Activated CD8-positive, alpha-beta memory T cell treated with anti-CD3 and anti-CD28 coated beads, Interleukin-2, amount 50 U/mL, for 4 hours (primary cell): ENCODE data around the gene GTF3C5.
"Not testable (repeated sequence)": the region's sequence is repeated elsewhere in the genome, so short reads cannot be mapped to it uniquely, and the experiment has no call there.

Experiments used
- DNase-seq: peaks from one replicate; pipeline ENCODE4 v3.0.0-alpha.2; 2020

Gene GTF3C5

DNA sequence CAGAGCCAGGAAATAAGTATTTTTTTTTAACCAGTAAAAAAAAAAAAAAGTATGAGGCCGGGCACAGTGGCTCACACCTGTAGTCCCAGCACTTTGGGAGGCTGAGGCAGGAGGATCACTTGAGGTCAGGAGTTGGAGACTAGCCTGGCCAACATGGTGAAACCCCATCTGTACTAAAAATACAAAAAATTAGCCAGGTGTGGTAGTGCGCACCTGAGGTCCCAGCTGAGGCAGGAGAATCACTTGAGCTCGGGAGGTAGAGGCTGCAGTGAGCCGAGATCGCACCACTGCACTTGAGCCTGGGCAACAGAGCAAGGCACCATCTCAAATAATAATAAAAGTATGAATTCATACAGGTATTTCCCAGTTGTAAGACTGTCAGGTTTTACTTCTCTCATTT lies 41.4 kb downstream of the GTF3C5 start:
- DNase-seq = not testable (repeated sequence)

DNA sequence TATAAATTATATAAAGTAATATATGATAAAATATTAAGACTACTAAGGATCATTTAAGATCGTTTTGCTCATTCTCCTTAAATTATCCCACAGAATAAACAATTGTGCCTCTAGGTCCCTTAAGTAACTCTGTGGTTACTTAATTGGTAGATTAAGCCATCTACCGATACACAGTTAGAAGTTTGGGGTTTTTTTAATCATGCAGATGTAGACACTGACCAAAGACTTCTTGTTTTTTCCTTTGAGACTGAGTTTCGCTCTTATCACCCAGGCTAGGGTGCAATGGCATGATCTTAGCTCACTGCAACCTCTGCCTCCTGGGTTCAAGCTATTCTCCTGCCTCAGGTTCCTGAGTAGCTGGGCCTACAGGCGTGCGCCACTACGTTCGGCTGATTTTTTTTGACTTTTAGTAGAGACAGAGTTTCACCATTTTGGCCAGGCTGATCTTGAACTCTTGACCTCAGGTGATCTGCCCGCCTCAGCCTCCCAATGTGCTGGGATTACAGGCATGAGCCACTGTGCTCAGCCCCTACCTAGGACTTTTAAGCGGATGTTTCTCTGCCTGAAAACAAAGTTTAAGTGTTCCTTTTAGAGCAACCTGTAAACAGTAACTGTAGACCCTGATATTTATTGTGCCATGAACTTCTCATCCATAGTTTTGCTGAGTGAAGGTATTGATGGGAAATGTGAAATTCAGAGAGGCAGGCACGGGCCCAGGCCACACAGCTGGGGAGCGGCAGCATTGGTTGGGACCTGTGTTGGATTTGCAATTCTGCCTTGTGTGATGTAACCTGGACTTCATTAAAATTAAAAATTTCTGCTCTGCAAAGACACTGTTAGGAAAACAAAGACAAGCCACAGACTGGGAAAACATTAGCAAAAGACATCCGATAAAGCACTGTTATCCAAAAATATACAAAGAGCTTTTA lies 42.6 kb downstream of the GTF3C5 start:
- no peak for DNase-seq

- DNase-seq = no peak
Measured at GRCh38 chr9:133074111-133074651, 43.4 kb downstream of the GTF3C5 start.

GRCh38 chr9:133075925-133076630 lies 45.3 kb downstream of the GTF3C5 start:
- no peak for DNase-seq

- no peak for DNase-seq
Measured at GRCh38 chr9:133076691-133077090, 45.9 kb downstream of the GTF3C5 start.

DNA sequence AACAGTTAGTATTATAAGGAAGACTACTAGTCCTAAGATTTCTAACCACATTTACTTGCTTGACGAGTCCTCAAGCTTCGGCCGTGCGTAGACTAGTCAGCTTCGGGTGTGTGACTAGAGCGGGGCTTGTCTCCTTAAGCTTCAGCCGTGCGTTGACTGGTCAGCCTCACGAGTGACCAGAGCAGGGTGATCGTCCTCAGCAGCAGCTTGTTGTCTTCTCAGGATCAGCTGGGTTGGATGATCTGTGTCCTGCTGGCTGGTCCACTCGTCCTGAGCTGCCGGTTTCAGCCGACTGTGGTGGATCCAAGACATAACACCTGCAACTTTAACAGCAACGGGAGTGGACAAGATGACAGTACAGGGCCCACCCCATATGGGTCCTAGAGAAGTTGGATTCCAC lies 47.7 kb downstream of the GTF3C5 start:
- no peak for DNase-seq

DNA sequence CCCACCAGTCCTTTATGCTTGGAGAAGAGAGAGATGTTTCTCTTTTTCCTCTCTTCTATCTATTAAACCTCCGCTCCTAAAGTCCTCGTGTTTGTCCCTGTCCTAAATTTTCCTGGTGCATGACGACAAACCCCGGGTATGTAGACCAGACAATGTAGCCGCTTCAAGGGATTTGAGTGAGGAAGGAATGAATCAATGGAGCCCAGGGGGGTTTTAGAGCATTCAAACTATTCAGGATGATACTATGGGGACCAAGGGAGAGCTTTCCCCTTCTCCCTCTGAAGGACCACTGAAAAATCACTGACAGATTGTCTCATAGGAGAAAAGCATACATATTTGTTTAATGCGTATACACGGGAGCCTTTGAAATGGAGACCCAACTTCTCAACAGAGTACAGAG lies 49.4 kb downstream of the GTF3C5 start:
- no peak for DNase-seq

- not testable (repeated sequence) for DNase-seq
Measured at GRCh38 chr9:133080786-133081779, 50.3 kb downstream of the GTF3C5 start.

DNA sequence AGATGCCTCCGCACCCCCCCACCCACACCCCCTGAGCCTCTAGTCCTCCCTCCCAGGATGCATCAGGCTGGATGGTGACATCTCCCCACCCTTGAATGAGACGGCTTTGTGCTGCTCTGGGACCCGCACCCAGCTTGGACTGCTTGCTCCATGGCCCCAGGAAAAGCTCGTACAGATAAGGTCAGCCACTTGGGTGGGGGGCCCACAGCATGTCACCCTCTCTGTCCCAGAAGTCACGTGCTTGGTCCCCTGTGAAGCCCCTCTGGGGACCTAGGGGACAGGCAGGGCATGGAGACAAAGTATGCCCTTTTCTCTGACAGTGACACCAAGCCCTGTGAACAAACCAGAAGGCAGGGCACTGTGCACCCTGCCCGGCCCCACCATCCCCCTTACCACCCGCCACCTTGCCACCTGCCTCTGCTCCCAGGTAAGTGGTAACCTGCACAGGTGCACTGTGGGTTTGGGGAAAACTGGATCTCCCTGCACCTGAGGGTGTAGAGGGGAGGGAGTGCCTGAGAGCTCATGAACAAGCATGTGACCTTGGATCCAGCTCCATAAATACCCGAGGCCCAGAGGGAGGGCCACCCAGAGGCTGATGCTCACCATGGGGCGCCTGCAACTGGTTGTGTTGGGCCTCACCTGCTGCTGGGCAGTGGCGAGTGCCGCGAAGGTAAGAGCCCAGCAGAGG lies 51.3 kb downstream of the GTF3C5 start:
- DNase-seq = not testable (repeated sequence)

DNA sequence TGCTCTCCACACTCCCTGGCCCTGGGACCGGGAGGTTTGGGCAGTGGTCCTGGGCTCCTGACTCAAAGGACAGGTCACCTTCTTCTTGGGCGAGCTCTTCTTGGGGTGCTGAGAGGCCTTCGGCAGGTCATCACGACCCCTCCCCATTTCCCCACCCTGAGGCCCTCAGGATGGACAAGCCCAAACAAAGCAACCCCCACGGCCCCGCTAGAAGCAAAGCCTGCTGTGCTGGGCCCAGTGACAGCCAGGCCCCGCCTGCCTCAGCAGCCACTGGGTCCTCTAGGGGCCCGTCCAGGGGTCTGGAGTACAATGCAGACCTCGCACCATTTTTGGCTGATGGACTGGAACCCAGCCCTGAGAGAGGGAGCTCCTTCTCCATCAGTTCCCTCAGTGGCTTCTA lies 52.9 kb downstream of the GTF3C5 start:
- DNase-seq = not testable (repeated sequence)

DNA sequence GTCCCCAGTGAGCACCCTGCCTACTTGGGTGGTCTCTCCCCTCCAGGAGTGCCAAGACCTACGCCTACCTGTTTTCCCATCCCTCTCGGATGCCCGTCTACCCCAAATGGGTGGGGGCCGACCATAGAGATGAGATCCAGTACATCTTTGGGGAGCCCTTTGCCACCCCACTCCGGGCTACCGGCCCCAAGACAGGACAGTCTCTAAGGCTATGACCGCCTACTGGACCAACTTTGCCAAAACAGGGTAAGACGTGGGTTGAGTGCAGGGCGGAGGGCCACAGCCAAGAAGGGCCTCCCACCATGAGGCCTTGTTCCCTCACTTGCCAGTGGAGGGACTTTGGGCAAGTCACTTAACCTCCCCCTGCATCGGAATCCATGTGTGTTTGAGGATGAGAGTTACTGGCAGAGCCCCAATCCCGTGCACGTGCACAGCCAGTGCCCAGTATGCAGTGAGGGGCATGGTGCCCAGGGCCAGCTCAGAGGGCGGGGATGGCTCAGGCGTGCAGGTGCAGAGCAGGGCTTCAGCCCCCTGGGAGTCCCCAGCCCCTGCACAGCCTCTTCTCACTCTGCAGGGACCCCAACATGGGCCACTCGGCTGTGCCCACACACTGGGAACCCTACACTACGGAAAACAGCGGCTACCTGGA lies 55.5 kb downstream of the GTF3C5 start:
- not testable (repeated sequence) for DNase-seq

- DNase-seq = no peak
Measured at GRCh38 chr9:133086894-133087293, 56.1 kb downstream of the GTF3C5 start.

DNA sequence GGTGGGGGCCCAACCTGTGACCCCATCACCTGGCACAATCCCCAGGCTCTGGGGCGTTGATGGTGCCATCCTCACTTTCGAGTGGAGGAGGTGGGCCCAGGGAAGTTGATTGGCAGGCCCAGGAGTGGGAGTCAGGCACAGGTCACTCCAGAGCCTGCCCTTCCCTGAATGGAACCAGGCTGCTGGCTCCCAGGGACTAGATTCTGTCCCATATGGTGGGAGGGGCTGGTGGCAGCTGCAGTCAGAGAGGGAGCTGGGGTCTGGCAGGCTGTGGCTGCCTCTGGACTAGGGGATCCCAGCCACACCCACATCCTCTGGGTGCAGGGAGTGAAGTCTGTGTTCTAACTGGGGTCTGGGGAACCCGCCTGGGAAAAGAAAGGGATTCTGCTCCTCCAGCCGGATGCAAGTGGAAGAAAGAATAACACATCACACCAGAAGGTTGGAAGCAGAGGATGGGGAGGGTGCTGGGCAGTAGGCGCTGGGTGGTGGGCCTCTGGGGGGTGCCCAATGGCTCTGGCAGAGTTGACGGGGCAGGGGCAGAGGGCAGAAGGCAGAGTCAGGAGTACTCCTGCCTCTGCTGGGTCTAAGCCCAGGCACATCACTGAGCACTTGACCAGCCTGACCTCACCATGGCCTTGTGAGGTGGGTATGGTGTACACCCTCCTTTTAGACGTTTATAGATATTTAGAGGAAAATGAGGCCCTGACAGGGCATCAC lies 56.8 kb downstream of the GTF3C5 start:
- DNase-seq = no peak

DNA sequence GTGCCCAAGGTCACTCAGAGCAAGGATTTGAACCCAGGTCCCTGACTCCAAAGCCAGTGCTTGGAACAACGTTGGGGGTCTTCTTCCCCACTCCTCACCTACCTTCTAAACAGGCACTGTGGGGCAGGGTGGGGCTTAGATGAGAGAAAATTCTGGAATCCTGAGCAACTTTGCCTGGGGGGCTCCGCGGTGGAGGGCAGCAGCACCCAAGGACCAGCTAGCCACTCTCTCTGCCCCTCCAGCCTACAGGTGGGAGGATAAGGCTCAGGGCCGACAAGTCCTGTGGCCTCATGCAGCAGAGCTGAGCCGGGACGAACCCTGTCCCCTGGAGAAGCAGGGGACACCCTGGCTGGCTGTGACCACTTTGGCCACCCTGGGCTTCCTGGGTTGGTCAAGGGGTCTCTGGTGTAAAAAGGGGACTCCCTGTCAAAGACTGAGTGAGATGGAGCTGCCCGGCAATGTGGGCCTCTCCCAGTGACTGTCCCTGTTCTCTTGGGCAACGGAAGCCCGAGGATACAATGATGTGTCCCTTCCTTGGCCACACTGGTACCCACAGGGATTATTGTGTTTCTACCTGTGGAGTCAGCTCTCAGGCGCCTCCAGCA lies 57.5 kb downstream of the GTF3C5 start:
- DNase-seq = no peak

DNA sequence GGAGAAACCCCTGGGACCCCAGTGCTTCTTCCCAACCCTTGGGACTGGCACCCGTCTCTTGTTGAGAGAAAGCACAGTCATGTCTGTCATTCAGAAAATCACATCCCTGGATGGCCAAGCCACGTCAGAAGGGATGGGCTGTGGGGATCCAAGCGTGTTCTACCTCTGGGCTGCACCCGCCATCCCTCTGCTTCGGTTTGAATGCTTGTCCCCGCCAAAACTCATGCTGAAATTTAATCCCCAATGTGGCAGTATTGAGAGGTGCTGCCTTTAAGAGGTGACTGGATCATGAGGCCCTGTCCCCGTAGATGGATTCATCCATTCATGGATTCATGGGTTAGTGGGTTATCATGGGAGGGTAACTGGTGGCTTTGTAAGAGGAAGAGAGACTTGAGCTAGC lies 58.0 kb downstream of the GTF3C5 start:
- DNase-seq = no peak

DNA sequence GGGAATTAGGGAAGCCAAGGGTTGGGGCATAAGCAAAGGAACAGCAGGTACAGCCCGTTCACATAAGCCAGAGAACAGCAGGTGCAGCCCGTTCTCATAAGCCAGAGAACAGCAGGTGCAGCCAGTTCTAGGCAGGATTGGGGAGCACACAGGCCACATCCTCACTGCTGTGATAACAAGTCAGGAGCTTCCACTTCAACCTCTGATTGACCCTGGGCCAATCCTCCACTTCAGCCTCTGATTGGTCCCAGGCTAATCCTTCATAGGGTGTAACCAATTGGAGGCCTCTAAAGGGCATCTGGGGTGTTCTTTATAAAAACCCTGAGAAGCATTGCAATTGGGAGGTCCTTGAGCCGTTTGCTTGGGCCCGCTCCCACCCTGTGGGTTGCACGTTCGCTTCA lies 58.5 kb downstream of the GTF3C5 start:
- DNase-seq = no peak

- no peak for DNase-seq
Measured at GRCh38 chr9:133090187-133090586, 59.4 kb downstream of the GTF3C5 start.

DNA sequence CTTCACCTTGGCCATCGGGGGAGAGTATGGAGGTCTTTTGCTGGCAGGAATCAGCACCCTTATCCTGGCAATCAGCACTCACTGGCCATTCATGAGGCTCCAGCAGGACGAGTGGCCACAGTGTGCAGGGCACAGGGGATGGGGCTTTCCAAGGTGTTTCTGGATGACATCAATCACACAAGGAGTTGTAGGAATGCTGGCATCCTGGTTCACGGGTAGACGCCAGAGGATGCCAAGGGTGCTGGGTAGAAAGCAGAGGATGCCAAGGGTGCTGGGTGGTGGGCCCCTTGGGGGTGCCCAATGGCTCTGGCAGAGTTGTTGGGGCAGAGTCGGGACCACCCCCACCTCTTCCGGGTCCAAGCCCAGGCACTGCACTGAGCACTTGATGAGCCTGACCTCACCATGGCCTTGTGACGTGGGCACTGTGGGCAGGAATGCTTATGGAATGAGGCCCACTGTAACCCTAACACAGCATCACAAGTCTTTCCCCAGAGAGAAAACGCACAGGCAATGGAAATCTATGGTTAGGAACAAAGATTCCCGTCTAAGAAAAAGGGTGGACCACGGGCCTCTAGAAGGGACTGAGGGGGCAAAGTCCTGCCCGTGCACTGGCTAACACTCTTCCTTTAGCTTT lies 60.1 kb downstream of the GTF3C5 start:
- DNase-seq = no peak

- DNase-seq = not testable (repeated sequence)
Measured at GRCh38 chr9:133094351-133094750, 63.6 kb downstream of the GTF3C5 start.
